Right lobe of liver (tissue), 4 donors: ENCODE measurements around the gene GPC6.

ENCODE experiments used
- CTCF ChIP-seq, 4 donors: fragments of 200-600 bp in 3 of 4; fragments of 450-650 bp in 1 of 4; IDR thresholded peaks; one replicate each; pipeline versions ENCODE4 v1.5.1 to v1.8.0; 2016 to 2022; ENCODE audit warnings: antibody characterized with exemption in 4 of 4, mild to moderate bottlenecking in 2 of 4
- POLR2A ChIP-seq: fragments of 450-650 bp; IDR thresholded peaks from one replicate; pipeline ENCODE4 v1.6.1; 2017; ENCODE audit warnings: antibody characterized with exemption, mild to moderate bottlenecking
- donor health status: DM: no; HTN: no; CAD: no.
- donor health status: DM: no; HTN: no; CAD: no.
- donor health status: DM: no; HTN: yes; CAD: no.

- no peak for TF ChIP-seq CTCF (IDR thresholded peaks at IDR 0.05)
- no peak for TF ChIP-seq POLR2A
These were observed 990.8 kb downstream of the GPC6 start for GRCh38 chr13:94217370-94217769.
